HEK293T (cell line): ENCODE data around the gene ZNF70.

Experiments
- ARNT ChIP-seq: fragments of 450-650 bp; IDR thresholded peaks from 2 replicates; pipeline ENCODE4 v1.6.1; 2017; ENCODE audit warnings: mild to moderate bottlenecking
- ELF4 ChIP-seq: fragments of 450-650 bp; IDR thresholded peaks from 2 replicates; pipeline ENCODE4 v1.6.1; 2017; ENCODE audit warnings: antibody characterized with exemption
- FOXA1 ChIP-seq: fragments of 450-650 bp; IDR thresholded peaks from 2 replicates; pipeline ENCODE4 v1.6.1; 2016; ENCODE audit warnings: mild to moderate bottlenecking
- LEF1 ChIP-seq: fragments of 450-650 bp; IDR thresholded peaks from 2 replicates; pipeline ENCODE4 v1.6.1; 2017; ENCODE audit warnings: mild to moderate bottlenecking, borderline replicate concordance
- NFRKB ChIP-seq: fragments of 450-650 bp; IDR thresholded peaks from 2 replicates; pipeline ENCODE4 v1.6.1; 2016; ENCODE audit warnings: mild to moderate bottlenecking, moderate library complexity
- SP1 ChIP-seq: fragments of 450-650 bp; IDR thresholded peaks from 2 replicates; pipeline ENCODE4 v1.6.1; 2017
- TF ChIP-seq, protein P1 (sequence below): fragments of 450-650 bp; IDR thresholded peaks from 2 replicates; pipeline ENCODE4 v1.6.1; 2016

DNA sequence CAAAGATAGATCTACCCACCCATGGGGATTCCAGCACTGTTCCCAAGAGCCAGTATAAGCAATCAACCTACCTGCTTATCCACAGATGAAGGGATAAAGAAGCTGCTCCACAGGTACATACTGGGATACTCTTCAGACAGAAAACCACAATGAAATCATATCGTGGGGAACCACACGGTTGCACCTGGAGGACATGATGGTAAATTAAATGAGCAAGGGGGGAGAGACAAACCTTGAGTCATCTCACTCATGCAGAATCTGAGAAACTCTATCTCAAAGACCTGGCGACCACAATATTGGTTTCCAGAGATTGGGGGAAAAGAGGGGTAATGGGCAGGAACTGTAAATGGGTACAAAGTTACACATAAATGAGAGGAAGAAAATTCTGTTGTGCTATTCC is 45.6 kb downstream of the ZNF70 start:
- TF ChIP-seq SP1 (no peak), FOXA1 (no peak), ARNT (no peak), NFRKB (no peak), ELF4 (no peak), LEF1 (no peak)
- TF ChIP-seq, protein P1, sequence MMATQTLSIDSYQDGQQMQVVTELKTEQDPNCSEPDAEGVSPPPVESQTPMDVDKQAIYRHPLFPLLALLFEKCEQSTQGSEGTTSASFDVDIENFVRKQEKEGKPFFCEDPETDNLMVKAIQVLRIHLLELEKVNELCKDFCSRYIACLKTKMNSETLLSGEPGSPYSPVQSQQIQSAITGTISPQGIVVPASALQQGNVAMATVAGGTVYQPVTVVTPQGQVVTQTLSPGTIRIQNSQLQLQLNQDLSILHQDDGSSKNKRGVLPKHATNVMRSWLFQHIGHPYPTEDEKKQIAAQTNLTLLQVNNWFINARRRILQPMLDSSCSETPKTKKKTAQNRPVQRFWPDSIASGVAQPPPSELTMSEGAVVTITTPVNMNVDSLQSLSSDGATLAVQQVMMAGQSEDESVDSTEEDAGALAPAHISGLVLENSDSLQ = no peak
